HG03432 (cell line): ENCODE measurements around the gene ASPRV1.
"Not testable (repeated sequence)": the region's sequence is repeated elsewhere in the genome, so short reads cannot be mapped to it uniquely, and the experiment has no call there.

Experiments used
- ATAC-seq: cut with Tn5 transposase; IDR thresholded peaks from one replicate; pipeline ENCODE4 v1.9.1; 2021; ENCODE audit warnings: mild to moderate bottlenecking, moderate library complexity; ENCODE audit not compliant: unreplicated experiment

Gene ASPRV1

DNA sequence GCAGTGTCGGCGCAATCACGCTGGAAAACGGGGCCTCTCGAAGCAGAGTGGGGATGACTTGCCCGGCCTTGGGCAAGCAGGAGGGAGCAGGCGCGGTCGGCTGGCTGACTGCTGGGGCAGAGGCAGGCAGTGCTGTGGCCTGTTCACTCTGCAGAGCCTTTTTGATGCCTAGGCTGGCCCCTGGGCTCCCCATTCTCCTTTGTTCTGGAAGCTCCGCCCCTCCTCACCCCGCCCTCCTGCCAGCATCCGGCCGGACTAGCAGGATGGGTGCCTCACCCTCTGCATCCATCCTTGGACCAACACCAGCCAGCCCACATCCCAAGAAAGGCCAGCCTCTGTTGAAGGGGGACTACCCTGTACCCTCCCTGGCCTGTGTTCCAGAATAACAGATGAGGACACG is at the start of gene ASPRV1:
Gene ASPRV1, minus strand, starts transcription at position 136 of the 400 bp plus-strand sequence. CDS start 195 bp downstream, outside the sequence.
- ATAC-seq, result no peak

GRCh38 chr2:70010576-70011111 is 49.2 kb upstream of the ASPRV1 start:
- ATAC-seq, result no peak

- no peak for ATAC-seq
These were observed 48.5 kb upstream of the ASPRV1 start for GRCh38 chr2:70009762-70010575.

DNA sequence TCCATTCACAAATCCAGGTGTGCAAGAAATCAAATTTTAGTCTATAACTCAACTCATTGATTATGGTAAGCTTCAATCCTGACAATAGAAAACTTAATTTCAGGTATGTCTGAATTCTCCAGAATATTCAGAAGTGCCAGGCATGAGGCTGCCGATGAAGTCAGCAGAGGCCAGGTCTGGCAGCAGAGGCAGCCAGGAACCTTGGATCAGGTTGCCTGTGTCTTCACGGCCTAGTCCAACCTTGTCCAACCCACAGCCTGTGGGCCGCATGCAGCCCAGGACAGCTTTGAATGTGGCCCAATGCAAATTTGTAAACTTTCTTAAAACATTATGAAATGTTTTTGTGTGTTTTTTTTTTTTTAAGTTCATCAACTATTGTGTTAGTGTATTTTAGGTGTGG is 46.9 kb upstream of the ASPRV1 start:
- ATAC-seq, result no peak

GRCh38 chr2:70007151-70007550 is 45.7 kb upstream of the ASPRV1 start:
- no peak for ATAC-seq

DNA sequence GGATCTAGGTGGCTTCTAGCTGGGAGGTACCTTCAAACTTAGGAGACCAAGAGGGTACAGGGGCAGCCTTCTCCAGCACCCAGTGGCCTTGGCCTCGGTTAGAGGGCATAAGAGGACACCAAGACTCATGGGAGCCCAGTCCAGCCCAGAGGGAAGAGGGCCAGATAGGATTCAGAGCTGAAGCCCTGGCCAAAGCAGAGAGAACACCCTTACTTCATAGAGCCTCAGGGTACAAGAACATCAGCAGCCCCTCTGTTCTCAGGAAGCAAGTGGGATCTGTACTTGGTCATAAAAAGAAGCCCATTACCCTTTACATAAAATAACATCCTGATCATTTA is 45.0 kb upstream of the ASPRV1 start:
- no peak for ATAC-seq

DNA sequence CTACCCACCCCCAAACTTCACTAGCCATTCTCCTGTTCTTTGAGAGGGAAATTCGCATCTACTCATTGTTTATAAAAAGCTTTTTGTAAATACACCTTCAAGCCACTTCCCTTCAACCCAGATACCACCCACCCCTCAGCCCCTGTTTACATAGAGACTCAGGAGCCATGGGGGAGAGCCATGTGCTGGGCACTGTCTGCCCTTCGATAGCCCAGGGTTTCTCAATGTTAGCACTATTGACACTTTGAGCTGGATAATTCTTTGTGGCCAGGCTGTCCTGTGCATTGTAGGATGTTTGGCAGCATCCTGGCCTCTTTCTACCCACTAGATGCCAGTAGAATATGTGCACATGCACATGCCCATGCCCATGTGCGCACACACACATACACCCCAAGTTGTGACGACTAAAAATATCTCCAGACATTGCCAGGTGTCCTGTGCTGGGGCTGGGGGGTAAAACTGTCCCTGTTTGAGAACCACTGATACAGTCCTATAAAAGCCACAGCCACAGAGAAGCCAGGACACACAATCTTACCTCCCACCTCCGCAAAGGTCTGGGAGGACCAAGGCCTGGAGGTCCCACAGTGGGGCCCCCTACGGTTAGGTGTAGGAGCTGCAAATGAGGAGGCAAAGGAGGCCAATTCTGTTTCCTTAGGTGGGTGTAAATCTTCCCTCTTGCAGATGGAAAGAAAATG is 44.5 kb upstream of the ASPRV1 start:
- ATAC-seq, result no peak

DNA sequence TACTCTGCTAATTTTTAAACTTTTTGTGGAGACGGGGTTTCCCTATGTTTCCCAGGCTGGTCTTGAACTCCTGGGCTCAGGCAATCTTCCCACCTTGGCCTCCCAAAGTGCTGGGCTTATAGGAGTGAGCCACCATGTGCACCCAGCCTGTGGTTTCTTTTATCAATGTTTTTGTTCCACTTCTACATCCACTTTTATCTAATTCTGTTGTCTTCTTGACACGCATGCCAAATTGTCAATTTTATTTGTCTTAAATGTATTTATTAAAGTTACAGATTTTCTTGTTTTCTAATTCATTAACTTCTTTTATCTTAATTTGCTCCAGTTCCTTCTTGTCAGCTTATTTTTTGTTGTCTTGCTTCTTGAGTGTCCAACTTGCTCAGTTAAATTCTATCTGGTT is 43.8 kb upstream of the ASPRV1 start:
- no peak for ATAC-seq

GRCh38 chr2:70003093-70003830 is 41.8 kb upstream of the ASPRV1 start:
- ATAC-seq, result no peak

- no peak for ATAC-seq
These were observed 40.9 kb upstream of the ASPRV1 start for GRCh38 chr2:70002241-70002899.

GRCh38 chr2:70000529-70000928 is 39.1 kb upstream of the ASPRV1 start:
- not testable (repeated sequence) for ATAC-seq

GRCh38 chr2:69998761-69999160 is 37.3 kb upstream of the ASPRV1 start:
- no peak for ATAC-seq

GRCh38 chr2:69997015-69997830 is 35.8 kb upstream of the ASPRV1 start:
- ATAC-seq, result no peak

GRCh38 chr2:69995511-69995910 is 34.1 kb upstream of the ASPRV1 start:
- ATAC-seq, result no peak

GRCh38 chr2:69994166-69994565 is 32.7 kb upstream of the ASPRV1 start:
- ATAC-seq, result no peak

DNA sequence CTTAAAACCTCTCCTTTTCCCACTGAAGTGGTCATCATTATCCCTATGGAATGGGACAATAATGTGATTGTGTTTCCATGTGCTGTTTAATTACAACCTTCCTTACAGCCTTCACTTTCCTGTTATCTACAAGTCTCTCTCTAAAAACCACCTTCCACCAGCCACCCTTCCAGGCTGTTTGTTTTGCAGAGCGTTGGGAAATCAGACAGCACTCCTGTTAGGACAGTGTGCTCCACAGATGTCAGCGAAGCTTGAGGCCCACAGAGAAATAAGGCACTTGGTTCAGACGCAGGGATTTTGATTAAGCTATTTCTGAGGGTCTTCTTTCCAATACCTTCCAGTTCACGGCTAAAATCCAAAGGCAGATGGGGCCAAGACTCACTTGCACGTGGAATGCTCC is 32.3 kb upstream of the ASPRV1 start:
- no peak for ATAC-seq

DNA sequence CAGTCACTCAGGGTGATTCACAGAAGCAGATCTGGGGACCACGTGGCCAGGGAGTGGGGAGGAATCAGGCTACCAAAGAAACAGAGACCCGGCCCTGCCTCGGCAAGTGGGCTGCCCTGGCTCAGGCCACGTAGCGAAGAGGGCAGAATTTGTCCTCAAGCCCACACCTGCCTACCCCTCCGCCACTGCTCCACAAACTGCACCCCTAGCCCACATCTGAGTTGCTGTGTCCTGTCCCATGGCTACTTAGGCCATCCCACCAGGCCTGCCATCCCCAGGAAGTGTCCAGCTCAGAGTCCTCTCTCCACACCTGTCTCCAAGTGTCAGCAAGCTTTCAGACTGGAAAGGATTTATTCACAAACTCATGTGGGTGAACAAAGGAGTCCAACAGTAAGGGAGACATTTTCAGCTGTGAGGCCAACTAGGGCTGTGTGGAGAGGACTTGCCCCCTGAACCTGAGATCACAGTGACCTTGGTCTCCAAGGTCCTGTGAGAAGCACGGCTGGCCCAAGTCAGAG is 31.7 kb upstream of the ASPRV1 start:
- ATAC-seq, result no peak

- ATAC-seq, result no peak
These were observed 31.0 kb upstream of the ASPRV1 start for GRCh38 chr2:69992310-69993047.

DNA sequence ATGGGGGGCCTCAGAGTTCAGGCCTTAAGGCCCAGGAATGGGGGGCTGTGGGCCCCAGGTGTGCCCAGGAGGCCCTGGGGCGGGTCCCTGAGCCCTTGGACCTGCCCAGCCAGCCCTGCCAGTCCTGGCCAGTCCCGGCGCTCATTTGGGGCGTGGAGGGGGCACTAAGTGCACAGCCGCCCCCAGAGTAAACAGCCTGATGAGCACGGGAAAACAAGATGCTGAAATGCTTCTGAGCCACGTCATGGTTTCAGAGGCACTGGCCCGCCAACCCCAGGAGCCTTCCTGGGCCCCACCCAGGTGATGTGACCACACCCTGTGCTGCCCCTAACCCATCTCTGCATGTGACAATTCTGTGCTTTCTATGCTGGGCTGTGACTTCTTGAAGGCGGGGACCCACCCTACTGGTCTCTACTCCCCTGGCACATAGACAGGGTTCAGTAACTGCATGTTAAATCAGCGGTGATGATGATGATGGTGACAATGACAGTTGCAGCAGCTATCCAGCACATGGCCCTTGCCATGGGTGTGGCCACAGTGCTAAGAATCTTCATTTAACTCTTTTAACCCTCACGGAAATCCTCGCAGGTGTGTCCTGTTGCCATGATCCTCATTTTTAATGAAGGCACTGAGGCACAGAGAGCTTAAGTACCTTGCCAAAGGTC is 28.1 kb upstream of the ASPRV1 start:
- ATAC-seq, result no peak
